OCI-LY3 (cell line): ENCODE results near the gene RANBP6.
A peak's percentile ranks its signal among the peaks of the same experiment; 100 is the strongest.

Experiments
- H2AFZ ChIP-seq: fragments of 200-600, 300-600 bp; shearing (Covaris generic); 2 replicates; pipeline ENCODE4 v1.6.0; 2014; ENCODE audit warnings: antibody characterized with exemption, low read depth, low read length
- H3K27ac ChIP-seq: fragments of 200-600, 300-600 bp; sonication (generic); 2 replicates; pipeline ENCODE4 v1.5.1; 2014; ENCODE audit warnings: mild to moderate bottlenecking, low read length, moderate library complexity, mixed read lengths
- H3K27me3 ChIP-seq: fragments of 200-600, 300-600 bp; sonication (generic); 2 replicates; pipeline ENCODE4 v1.6.1; 2014; ENCODE audit warnings: low read depth, low read length, mixed read lengths
- H3K36me3 ChIP-seq: fragments of 200-600, 300-600 bp; sonication (generic); replicated peaks from 2 replicates; pipeline ENCODE3; 2014; ENCODE audit warnings: low read depth, low read length, mixed read lengths
- H3K4me1 ChIP-seq: fragments of 300-600, 200-600 bp; sonication (generic); 2 replicates; pipeline ENCODE4 v1.6.1; 2014; ENCODE audit warnings: low read length, mixed read lengths
- H3K4me2 ChIP-seq: fragments of 200-600, 300-600 bp; sonication (generic); 2 replicates; pipeline ENCODE4 v1.6.1; 2014; ENCODE audit warnings: low read length, mixed read lengths
- H3K4me3 ChIP-seq: fragments of 300-600, 200-600 bp; sonication (generic); 2 replicates; pipeline ENCODE4 v1.5.1; 2014; ENCODE audit warnings: antibody characterized with exemption, mild to moderate bottlenecking, low read length, moderate library complexity
- H3K79me2 ChIP-seq: fragments of 300-600, 200-600 bp; shearing (Covaris generic); 2 replicates; pipeline ENCODE4 v1.6.1; 2014; ENCODE audit warnings: mild to moderate bottlenecking, low read length, mixed read lengths
- H3K9ac ChIP-seq: fragments of 300-600, 200-600 bp; shearing (Covaris generic); 2 replicates; pipeline ENCODE4 v1.6.0; 2014; ENCODE audit warnings: mild to moderate bottlenecking, low read length, moderate library complexity
- H3K9me3 ChIP-seq: fragments of 200-600, 300-600 bp; shearing (Covaris generic); 2 replicates; pipeline ENCODE4 v1.6.1; 2014; ENCODE audit warnings: low read length, mixed read lengths; ENCODE audit not compliant: insufficient read depth
- H4K20me1 ChIP-seq: fragments of 200-600, 300-600 bp; sonication (generic); 2 replicates; pipeline ENCODE4 v1.6.1; 2016; ENCODE audit warnings: low read length, mixed read lengths; ENCODE audit not compliant: insufficient read depth
- CTCF ChIP-seq: fragments of 200-600, 300-600 bp; sonication (generic); IDR thresholded peaks from 2 replicates; pipeline ENCODE4 v1.5.1; 2014; ENCODE audit warnings: antibody characterized with exemption, low read length, low read depth
- EZH2phosphoT487 ChIP-seq: fragments of 200-600 bp; shearing (Covaris generic); IDR thresholded peaks from 2 replicates; pipeline ENCODE4 v1.6.1; 2018; ENCODE audit warnings: antibody characterized with exemption, mixed run types, low read depth

The RANBP6 gene

GRCh38 chr9:5976674-5977397 is 38.6 kb downstream of the RANBP6 start:
- Histone ChIP-seq H3K27me3 (no peaks in the 10 kb centered on the region), H3K36me3 (peaks cover 7% of the 10 kb centered on the region), H3K9me3 (no peaks in the 10 kb centered on the region), H3K9ac (no peak overlapping the region), H3K4me1 (peaks cover 11% of the 10 kb centered on the region), H2AFZ (no peak overlapping the region), H3K4me2 (no peak overlapping the region), H3K27ac (0 out of 2 replicates have a peak overlapping the region, but pooled peaks have one; percentile 3), H3K79me2 (no peaks in the 10 kb centered on the region), H3K4me3 (no peak overlapping the region), H4K20me1 (no peaks in the 10 kb centered on the region)
- TF ChIP-seq CTCF (peak; percentile 29), EZH2phosphoT487 (no peak)

GRCh38 chr9:5971740-5972139 is 43.7 kb downstream of the RANBP6 start:
- Histone ChIP-seq H3K36me3 (peaks cover 13% of the 10 kb centered on the region), H3K4me2 (peak overlapping the region; percentile 46), H3K79me2 (no peaks in the 10 kb centered on the region), H3K27ac (peak overlapping the region; percentile 56), H3K4me1 (peaks cover 29% of the 10 kb centered on the region), H3K27me3 (no peaks in the 10 kb centered on the region), H2AFZ (no peak overlapping the region), H3K9me3 (no peaks in the 10 kb centered on the region), H4K20me1 (no peaks in the 10 kb centered on the region), H3K4me3 (peak overlapping the region; percentile 3; the same call in 1 of the 2 replicates), H3K9ac (peak overlapping the region; percentile 1; the same call in 1 of the 2 replicates)
- TF ChIP-seq EZH2phosphoT487, result no peak
